GM13976 (cell line): ENCODE data around the gene MEDAG.

ENCODE experiments used
- DNase-seq: peaks from one replicate; pipeline ENCODE4 v3.0.0; 2012; ENCODE audit warnings: low spot score
- in situ Hi-C: fragments of 300-500 bp; cut with MboI; formaldehyde crosslinking; loops from one replicate; pipeline ENCODE4 v1.12.0; 2022; ENCODE audit warnings: low sequenced_read_pairs, mixed read lengths, inconsistent platforms; ENCODE audit not compliant: unreplicated experiment
- TF ChIP-seq, protein P1 (sequence below): IDR thresholded peaks from 2 replicates; pipeline ENCODE4 v1.5.1; 2012; ENCODE audit warnings: borderline replicate concordance, mild to moderate bottlenecking; ENCODE audit not compliant: insufficient read depth; ENCODE audit errors: extremely low read depth, missing control alignments, control extremely low read depth

MEDAG gene

DNA sequence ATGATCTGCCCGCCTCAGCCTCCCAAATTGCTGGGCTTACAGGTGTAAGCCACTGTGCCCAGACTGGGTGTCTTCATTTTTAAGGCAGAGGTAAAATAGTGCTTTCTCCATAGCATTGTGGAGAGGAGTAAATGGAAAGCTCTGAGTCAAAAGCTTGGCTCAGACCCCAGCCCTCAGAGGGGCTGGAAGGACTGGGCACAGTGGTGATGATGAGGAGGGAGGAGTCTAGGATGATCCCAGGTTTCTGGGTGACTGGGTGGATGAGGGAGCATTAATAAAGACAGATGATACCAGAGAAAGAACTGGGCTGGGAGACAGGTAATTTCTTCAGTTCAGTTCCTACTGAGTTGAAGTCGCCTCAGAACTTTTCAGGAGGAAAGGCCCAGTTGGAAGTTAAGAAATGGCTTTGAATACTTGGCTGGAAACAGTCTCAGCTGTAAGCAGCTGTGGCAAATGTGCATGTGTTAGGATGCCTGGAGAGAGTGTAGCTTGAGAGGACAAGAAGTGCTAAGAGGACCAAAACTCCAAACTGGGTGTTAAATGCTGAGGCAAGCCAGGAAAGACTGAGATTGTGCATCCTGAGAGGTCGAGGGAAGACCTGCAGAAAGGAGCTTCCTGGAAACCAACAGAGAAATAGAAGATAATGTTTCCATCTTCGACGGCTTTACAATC is 37.1 kb upstream of the MEDAG start:
- in situ Hi-C loops: no loop called here
- no peak for DNase-seq
- TF ChIP-seq, protein P1, sequence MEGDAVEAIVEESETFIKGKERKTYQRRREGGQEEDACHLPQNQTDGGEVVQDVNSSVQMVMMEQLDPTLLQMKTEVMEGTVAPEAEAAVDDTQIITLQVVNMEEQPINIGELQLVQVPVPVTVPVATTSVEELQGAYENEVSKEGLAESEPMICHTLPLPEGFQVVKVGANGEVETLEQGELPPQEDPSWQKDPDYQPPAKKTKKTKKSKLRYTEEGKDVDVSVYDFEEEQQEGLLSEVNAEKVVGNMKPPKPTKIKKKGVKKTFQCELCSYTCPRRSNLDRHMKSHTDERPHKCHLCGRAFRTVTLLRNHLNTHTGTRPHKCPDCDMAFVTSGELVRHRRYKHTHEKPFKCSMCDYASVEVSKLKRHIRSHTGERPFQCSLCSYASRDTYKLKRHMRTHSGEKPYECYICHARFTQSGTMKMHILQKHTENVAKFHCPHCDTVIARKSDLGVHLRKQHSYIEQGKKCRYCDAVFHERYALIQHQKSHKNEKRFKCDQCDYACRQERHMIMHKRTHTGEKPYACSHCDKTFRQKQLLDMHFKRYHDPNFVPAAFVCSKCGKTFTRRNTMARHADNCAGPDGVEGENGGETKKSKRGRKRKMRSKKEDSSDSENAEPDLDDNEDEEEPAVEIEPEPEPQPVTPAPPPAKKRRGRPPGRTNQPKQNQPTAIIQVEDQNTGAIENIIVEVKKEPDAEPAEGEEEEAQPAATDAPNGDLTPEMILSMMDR: no peak

DNA sequence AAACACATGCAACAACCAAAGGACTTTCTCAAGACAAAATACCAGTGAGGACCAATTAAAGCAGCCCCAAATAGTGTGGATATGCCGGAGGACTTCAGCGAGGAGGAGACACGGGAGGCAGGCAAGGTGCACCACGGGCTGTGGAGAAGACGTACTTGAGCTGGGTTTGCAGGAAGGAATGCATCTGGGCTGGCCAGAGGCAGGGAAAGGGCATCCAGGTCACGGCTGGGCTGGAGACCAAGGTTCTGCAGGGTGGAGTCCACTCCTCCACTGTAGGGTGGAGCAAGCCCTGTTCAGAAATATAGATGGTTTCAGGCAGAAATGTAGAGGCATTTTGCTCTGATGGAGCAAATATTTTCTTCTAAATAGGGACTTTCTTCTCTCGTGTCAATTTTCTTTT is 36.6 kb upstream of the MEDAG start:
- DNase-seq: no peak
- in situ Hi-C loops: no loop called here
- TF ChIP-seq, protein P1: no peak

DNA sequence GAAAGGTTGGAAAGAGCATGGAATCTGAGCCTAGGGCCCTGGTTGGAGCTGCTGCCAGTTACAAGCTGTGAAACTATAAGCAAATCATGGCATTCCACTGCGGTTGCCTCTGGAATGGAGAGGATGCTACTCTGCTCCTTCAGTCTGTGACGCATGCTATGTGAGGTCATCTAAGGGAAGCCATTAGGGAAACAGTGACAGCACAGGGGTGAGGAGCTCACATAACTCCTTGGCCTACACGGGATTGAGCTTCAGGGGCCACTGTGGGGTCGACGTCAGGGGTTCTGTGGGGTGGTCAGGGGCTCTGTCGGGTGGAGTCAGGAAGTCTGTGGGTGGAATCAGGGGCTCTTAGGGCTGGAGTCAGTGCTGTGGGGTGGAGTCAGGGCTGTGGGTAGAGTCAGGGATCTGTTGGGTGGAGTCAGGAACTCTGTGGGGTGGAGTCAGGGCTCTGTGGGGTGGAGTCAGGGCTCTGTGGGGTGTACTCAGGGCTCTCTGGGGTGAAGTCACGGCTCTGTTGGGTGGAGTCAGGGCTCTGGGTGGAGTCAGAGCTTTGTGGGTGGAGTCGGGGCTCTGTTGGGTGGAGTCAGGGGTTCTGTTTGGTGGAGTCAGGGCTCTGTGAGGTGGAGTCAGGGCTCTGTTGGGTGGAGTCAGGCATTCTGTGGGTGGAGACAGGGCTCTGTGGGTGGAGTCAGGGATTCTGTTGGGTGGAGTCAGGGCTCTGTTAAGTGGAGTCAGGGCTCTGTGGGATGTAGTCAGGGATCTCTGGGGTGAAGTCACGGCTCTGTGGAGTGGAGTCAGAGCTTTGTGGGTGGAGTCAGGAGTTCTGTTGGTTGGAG is 35.8 kb upstream of the MEDAG start:
- DNase-seq: peak; percentile 47
- TF ChIP-seq, protein P1: no peak
- in situ Hi-C loops: no loop called here

DNA sequence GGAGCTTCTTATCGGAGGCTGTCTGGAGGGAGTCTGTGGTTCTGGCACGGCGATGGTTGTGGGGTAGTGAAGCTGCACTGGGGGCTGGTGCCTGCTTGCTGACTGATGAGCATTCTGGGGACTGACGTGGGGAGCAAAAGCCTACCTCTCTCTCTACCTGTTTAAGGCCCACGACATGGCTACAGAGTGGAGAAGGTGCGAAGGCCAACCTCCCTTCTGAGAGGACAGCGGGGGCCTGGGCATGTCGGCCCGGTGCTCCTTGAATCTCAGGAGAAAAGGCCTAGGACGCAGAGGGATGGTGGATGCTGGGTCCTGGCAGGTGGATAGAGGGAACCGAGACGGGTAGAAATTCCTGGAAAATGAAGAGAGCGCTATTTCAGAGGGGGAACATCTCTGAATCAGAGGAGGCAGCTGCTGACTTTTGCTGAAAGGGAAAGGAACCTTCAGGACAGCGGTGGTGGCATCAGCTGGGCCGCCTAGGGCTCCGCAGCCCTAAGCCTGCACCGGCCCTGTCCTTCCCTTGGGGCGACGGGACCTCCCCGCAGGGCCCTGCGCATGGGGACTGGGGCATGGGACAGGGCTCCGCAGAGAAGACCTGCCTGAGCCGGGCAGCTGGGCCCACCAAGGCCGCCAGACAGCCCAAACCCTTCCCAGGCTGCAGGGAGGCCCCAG is 35.0 kb upstream of the MEDAG start:
- DNase-seq: no peak
- in situ Hi-C loops: no loop called here
- TF ChIP-seq, protein P1: no peak

DNA sequence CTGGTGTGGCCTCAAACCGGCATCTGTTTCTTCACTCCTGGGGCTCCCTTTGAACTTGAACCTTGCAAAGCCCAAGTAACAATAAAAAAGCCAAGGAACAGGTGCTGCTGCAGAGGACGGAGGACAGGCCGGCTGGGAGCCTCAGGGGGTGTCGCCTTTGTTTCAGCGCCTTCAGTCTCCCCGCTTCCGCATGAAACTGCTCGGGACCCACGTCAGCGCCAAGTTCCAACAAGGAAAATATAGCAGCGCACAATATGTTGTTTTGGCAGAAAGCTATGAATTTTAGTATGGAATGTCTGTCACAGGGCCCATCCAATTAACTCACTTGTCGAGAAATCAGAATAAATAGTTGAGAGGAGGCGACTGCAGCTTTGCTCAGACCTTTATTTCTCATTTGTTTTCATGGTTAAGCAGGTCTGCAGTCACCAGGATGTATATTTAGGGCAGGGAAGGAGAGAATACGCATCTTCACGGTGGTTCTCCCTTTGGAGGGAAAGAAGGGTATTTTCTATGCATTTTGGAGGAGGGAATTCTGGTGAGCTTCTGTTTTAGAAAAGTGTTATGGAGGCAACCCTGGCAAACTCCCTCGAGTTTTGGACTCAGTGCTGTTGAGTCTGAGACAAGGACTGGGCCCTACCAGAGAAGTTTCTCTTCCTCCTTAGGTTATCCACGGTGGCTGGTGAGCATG is 34.3 kb upstream of the MEDAG start:
- TF ChIP-seq, protein P1: no peak
- in situ Hi-C loops: no loop called here
- DNase-seq: no peak

DNA sequence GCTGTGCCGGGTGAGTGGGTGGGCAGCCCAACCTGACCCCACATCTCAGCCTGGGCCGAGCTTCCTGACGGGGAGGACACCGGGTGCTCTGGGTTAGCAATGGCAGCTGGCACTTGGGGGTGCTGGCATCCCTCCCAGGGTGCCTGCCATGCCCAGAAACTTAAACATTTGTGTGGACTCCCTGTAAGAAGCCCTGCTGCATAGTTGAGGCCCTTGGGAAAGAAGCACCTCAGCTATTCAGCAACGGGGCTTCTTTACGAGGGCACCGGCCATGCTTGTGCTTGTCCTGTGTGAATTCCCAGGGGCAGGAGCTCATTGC is 33.8 kb upstream of the MEDAG start:
- no peak for DNase-seq
- TF ChIP-seq, protein P1: no peak
- in situ Hi-C loops: no loop called here
